ENCODE measurements around the gene SLC6A17. TPM values are rescaled to one million over a fixed set of nuclear protein-coding genes. Genes with fewer than 3 reads are reported as not detected.

SLC6A17 gene
- polyA plus RNA-seq, 6 donors from 2014 or later: not detected

GRCh38 chr1:110148961-110149360 is 1.3 kb upstream of the SLC6A17 start:
- Mint-ChIP-seq H3K4me3 (peak overlapping the region in 1 of 8 donors; percentile 1), H3K27ac (no peak overlapping the region), H3K27me3 (peaks cover 15 to 31% (median 28%) of the 10 kb centered on the region in 3 donors), H3K4me1 (peaks cover 0 to 15% (median 3%) of the 10 kb centered on the region in 3 donors), H3K36me3 (no peaks in the 10 kb centered on the region), H3K9me3 (peaks cover 0 to 3% (median 0%) of the 10 kb centered on the region in 7 donors)
- no peak for DNase-seq
- no peak for ATAC-seq (ENCODE audit: low read depth in 2 of 2)

- Mint-ChIP-seq H3K27ac (no peak overlapping the region), H3K9me3 (peaks cover 0 to 6% (median 0%) of the 10 kb centered on the region in 7 donors), H3K27me3 (peaks cover 32 to 54% (median 50%) of the 10 kb centered on the region in 3 donors), H3K4me1 (peaks cover 0 to 15% (median 3%) of the 10 kb centered on the region in 3 donors), H3K36me3 (peaks cover 0 to 6% of the 10 kb centered on the region in 2 donors), H3K4me3 (peak overlapping the region in 1 of 8 donors; percentile 17)
- no peak for ATAC-seq (ENCODE audit: low read depth in 2 of 2)
- DNase-seq: no peak
Observed at GRCh38 chr1:110151175-110151669, 928 bp downstream of the SLC6A17 start.

GRCh38 chr1:110152133-110152785 is 2.0 kb downstream of the SLC6A17 start:
- Mint-ChIP-seq H3K4me1 (peaks cover 0 to 15% (median 3%) of the 10 kb centered on the region in 3 donors), H3K4me3 (peak overlapping the region in 1 of 8 donors; percentile 54), H3K27ac (no peak overlapping the region), H3K9me3 (peaks cover 0 to 12% (median 0%) of the 10 kb centered on the region in 7 donors), H3K36me3 (peaks cover under 1 to 6% of the 10 kb centered on the region in 2 donors), H3K27me3 (peaks cover 40 to 64% (median 60%) of the 10 kb centered on the region in 3 donors)
- DNase-seq (no peak), ATAC-seq (ENCODE audit: low read depth in 2 of 2) (no peak)

- no peak for ATAC-seq (ENCODE audit: low read depth in 2 of 2)
- no peak overlapping the region for H3K27ac Mint-ChIP-seq
- no peak for DNase-seq
- no peak overlapping the region for H3K4me3 Mint-ChIP-seq
- peaks cover 45 to 75% (median 67%) of the 10 kb centered on the region in 3 donors for H3K27me3 Mint-ChIP-seq
- H3K9me3 Mint-ChIP-seq: peaks cover 0 to 12% (median 3%) of the 10 kb centered on the region in 7 donors
- peaks cover 6 to 10% of the 10 kb centered on the region in 2 donors for H3K36me3 Mint-ChIP-seq
- peaks cover 0 to 15% (median 3%) of the 10 kb centered on the region in 3 donors for H3K4me1 Mint-ChIP-seq
Observed at GRCh38 chr1:110153407-110153950, 3.2 kb downstream of the SLC6A17 start.

GRCh38 chr1:110155878-110156522 is 5.7 kb downstream of the SLC6A17 start:
- Mint-ChIP-seq H3K9me3 (peaks cover 3 to 12% (median 6%) of the 10 kb centered on the region in 7 donors), H3K4me1 (peaks cover 0 to 7% (median 0%) of the 10 kb centered on the region in 3 donors), H3K27ac (no peak overlapping the region), H3K36me3 (peaks cover 6 to 18% of the 10 kb centered on the region in 2 donors), H3K27me3 (peaks cover 63 to 82% (median 76%) of the 10 kb centered on the region in 3 donors), H3K4me3 (no peak overlapping the region)
- peak; percentile 19 for DNase-seq
- ATAC-seq (ENCODE audit: low read depth in 2 of 2): no peak

GRCh38 chr1:110158261-110158660 is 8.0 kb downstream of the SLC6A17 start:
- no peaks in the 10 kb centered on the region for H3K4me1 Mint-ChIP-seq
- peaks cover 3 to 11% (median 6%) of the 10 kb centered on the region in 7 donors for H3K9me3 Mint-ChIP-seq
- DNase-seq (no peak), ATAC-seq (ENCODE audit: low read depth in 2 of 2) (no peak)
- no peak overlapping the region for H3K27ac Mint-ChIP-seq
- no peak overlapping the region for H3K4me3 Mint-ChIP-seq
- H3K36me3 Mint-ChIP-seq: peaks cover 6 to 18% of the 10 kb centered on the region in 2 donors
- peaks cover 50 to 79% (median 70%) of the 10 kb centered on the region in 3 donors for H3K27me3 Mint-ChIP-seq

- Mint-ChIP-seq H3K4me1 (no peaks in the 10 kb centered on the region), H3K9me3 (peaks cover 3 to 11% (median 6%) of the 10 kb centered on the region in 7 donors)
Observed at GRCh38 chr1:110159168-110159567, 8.9 kb downstream of the SLC6A17 start.

GRCh38 chr1:110160538-110161100 is 10.3 kb downstream of the SLC6A17 start:
- Mint-ChIP-seq H3K9me3 (peaks cover 3 to 11% (median 6%) of the 10 kb centered on the region in 7 donors), H3K36me3 (peaks cover 0 to 18% of the 10 kb centered on the region in 2 donors), H3K27ac (no peak overlapping the region), H3K4me3 (no peak overlapping the region), H3K27me3 (peaks cover 41 to 68% (median 56%) of the 10 kb centered on the region in 3 donors), H3K4me1 (no peaks in the 10 kb centered on the region)
- ATAC-seq (ENCODE audit: low read depth in 2 of 2) (no peak), DNase-seq (no peak)

More at GRCh38 chr1:110159168-110159567, 8.9 kb downstream of the SLC6A17 start:
- Mint-ChIP-seq H3K27ac (no peak overlapping the region), H3K27me3 (peaks cover 50 to 72% (median 71%) of the 10 kb centered on the region in 3 donors), H3K36me3 (peaks cover 6 to 18% of the 10 kb centered on the region in 2 donors), H3K4me3 (no peak overlapping the region)
- no peak for DNase-seq
- no peak for ATAC-seq (ENCODE audit: low read depth in 2 of 2)

GRCh38 chr1:110161165-110161564 is 10.9 kb downstream of the SLC6A17 start:
- H3K27ac Mint-ChIP-seq: no peak overlapping the region
- peaks cover 3 to 11% (median 6%) of the 10 kb centered on the region in 7 donors for H3K9me3 Mint-ChIP-seq
- no peak overlapping the region for H3K4me3 Mint-ChIP-seq
- no peaks in the 10 kb centered on the region for H3K4me1 Mint-ChIP-seq
- H3K27me3 Mint-ChIP-seq: peaks cover 35 to 64% (median 51%) of the 10 kb centered on the region in 3 donors
- no peak for ATAC-seq (ENCODE audit: low read depth in 2 of 2)
- H3K36me3 Mint-ChIP-seq: peaks cover 0 to 18% of the 10 kb centered on the region in 2 donors
- no peak for DNase-seq

- peak overlapping the region in 1 of 8 donors; percentile 2 for H3K4me3 Mint-ChIP-seq
- H3K36me3 Mint-ChIP-seq: peaks cover 0 to 18% of the 10 kb centered on the region in 2 donors
- H3K27ac Mint-ChIP-seq: no peak overlapping the region
- no peaks in the 10 kb centered on the region for H3K4me1 Mint-ChIP-seq
- DNase-seq (no peak), ATAC-seq (ENCODE audit: low read depth in 2 of 2) (no peak)
- peaks cover 31 to 57% (median 44%) of the 10 kb centered on the region in 3 donors for H3K27me3 Mint-ChIP-seq
- H3K9me3 Mint-ChIP-seq: peaks cover 3 to 11% (median 5%) of the 10 kb centered on the region in 7 donors
Observed at GRCh38 chr1:110161849-110162248, 11.6 kb downstream of the SLC6A17 start.

- H3K4me1 Mint-ChIP-seq: no peaks in the 10 kb centered on the region
- ATAC-seq (ENCODE audit: low read depth in 2 of 2) (no peak), DNase-seq (no peak)
- H3K36me3 Mint-ChIP-seq: peaks cover 0 to 8% of the 10 kb centered on the region in 2 donors
- peaks cover 25 to 45% (median 29%) of the 10 kb centered on the region in 3 donors for H3K27me3 Mint-ChIP-seq
- peak overlapping the region in 1 of 6 donors; percentile 42 for H3K27ac Mint-ChIP-seq
- H3K9me3 Mint-ChIP-seq: peaks cover 0 to 6% (median 2%) of the 10 kb centered on the region in 7 donors
- no peak overlapping the region for H3K4me3 Mint-ChIP-seq
Observed at GRCh38 chr1:110163591-110163990, 13.3 kb downstream of the SLC6A17 start.

DNA sequence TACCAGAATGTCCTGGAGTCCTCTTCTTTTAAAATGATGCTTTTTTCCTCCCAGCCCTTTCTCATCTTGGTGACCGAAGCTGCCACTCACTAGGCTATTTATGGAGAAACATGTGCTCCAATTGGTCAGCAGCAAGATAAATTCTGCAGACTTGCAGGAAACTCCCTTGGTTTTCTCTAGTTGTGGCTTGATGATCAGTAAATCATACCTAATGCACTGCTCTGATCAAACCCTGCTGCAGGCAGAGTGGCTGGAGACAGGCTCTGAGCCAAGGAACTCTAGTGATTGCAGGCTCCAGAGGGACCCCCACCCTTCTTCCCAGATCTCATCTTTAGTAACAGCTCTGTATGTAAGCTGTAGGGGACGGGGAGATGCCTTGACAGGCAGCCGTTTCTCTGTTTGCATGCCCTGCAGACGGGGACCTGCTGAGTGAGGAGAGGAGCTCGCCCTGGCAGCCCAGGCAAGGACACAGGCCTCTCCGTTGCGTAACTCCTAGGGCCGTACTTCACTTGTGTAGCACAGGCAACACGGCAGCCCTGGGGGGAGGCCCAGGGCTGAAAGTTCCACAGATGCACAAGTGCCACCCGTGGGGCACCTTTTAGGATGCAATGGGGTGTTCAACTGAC is 14.5 kb downstream of the SLC6A17 start:
- Mint-ChIP-seq H3K4me3 (no peak overlapping the region), H3K27ac (no peak overlapping the region), H3K4me1 (no peaks in the 10 kb centered on the region), H3K9me3 (peaks cover 0 to 6% (median 2%) of the 10 kb centered on the region in 7 donors), H3K27me3 (peaks cover 14 to 38% (median 21%) of the 10 kb centered on the region in 3 donors), H3K36me3 (peaks cover 0 to 8% of the 10 kb centered on the region in 2 donors)
- ATAC-seq (ENCODE audit: low read depth in 2 of 2): no peak
- no peak for DNase-seq

All from naive B cell (primary cell).